ENCODE data around the gene PRPF19. TPM values are rescaled to one million over a fixed set of nuclear protein-coding genes. Genes with fewer than 3 reads are reported as not detected.

Gene PRPF19
- total and polyA plus RNA-seq, 2 of the 13 experiments (the other 11 are each of a cell fraction or from before 2014, with no cell fraction given) = 27.4 to 91.1 TPM

DNA sequence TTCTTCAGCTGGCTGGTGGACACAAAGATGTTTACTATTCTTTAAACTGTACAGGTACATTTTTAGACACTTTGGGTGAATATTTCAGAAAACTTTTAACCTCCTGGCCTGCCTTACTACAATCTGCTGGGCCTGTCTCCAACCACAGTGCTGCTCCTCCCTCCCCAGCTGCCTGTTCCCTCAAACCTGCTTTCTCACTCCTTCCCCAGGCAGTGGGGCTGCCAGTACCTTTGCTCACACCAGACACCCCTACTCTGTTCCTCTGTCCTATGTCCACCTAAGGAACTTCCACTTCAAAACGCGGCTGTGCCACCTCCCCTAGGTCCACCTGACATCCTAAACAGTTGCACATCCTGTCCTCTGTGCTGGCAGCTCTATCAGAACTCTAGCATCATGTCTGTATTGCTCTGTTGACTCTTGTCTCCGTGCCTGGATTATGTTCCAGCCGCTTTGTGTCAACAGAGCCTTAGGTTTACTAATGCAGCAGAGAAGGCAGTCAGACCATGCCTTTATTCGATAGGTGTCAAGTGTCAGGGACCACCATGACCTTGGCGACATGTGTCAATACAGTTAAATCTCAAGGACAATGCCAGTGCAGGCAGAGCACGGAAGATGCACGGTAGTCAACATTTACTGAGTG, 25.6 kb downstream of the PRPF19 start (continued):
- TF ChIP-seq RELA (CRISPR knock-in tag; IDR thresholded peaks at IDR 0.05) (peak; percentile 42; the same call in 1 of the 2 replicates), TSC22D2 (CRISPR knock-in tag; IDR thresholded peaks at IDR 0.05; ENCODE audit: borderline replicate concordance) (0 out of 2 replicates have a peak, but pooled peaks have one; percentile 39), KLF11 (CRISPR knock-in tag; IDR thresholded peaks at IDR 0.05) (peak; percentile 63; the same call in 1 of the 2 replicates), HHEX (CRISPR knock-in tag; IDR thresholded peaks at IDR 0.05) (peak; percentile 99), ZBTB38 (CRISPR knock-in tag; IDR thresholded peaks at IDR 0.05) (no peak), ZNF670 (CRISPR knock-in tag; IDR thresholded peaks at IDR 0.05; ENCODE audit: borderline replicate concordance) (peak; percentile 50; the same call in 1 of the 2 replicates), NFE2L2 (IDR thresholded peaks at IDR 0.05; ENCODE audit: low read length) (no peak), NR2F2 (IDR thresholded peaks at IDR 0.05; ENCODE audit: borderline replicate concordance, low read depth) (peak; percentile 99), ZNF3 (CRISPR knock-in tag; IDR thresholded peaks at IDR 0.05) (0 out of 2 replicates have a peak, but pooled peaks have one; percentile 47), POLR2AphosphoS2 (IDR thresholded peaks at IDR 0.05; ENCODE audit: low read depth, low read length) (no peak), PCBP1 (IDR thresholded peaks at IDR 0.05; ENCODE audit: borderline replicate concordance, low read depth, low read length) (no peak), SIN3B (IDR thresholded peaks at IDR 0.05; ENCODE audit: low read length) (no peak), ZNF160 (CRISPR knock-in tag; IDR thresholded peaks at IDR 0.05) (peak; percentile 75; the same call in 1 of the 2 replicates), KLF9 (CRISPR knock-in tag; IDR thresholded peaks at IDR 0.05; ENCODE audit: low read depth) (peak; percentile 57; the same call in 1 of the 2 replicates), ZNF333 (CRISPR knock-in tag; IDR thresholded peaks at IDR 0.05; ENCODE audit: borderline replicate concordance) (no peak), ZNF841 (CRISPR knock-in tag; IDR thresholded peaks at IDR 0.05; ENCODE audit: borderline replicate concordance) (no peak), ZMYM2 (CRISPR knock-in tag; IDR thresholded peaks at IDR 0.05) (peak; percentile 61; the same call in 1 of the 2 replicates), YEATS2 (CRISPR knock-in tag; IDR thresholded peaks at IDR 0.05; ENCODE audit: borderline replicate concordance) (peak; percentile 51; the same call in 1 of the 2 replicates), ZNF564 (CRISPR knock-in tag; IDR thresholded peaks at IDR 0.05) (no peak)
- TF ChIP-seq, protein P1, sequence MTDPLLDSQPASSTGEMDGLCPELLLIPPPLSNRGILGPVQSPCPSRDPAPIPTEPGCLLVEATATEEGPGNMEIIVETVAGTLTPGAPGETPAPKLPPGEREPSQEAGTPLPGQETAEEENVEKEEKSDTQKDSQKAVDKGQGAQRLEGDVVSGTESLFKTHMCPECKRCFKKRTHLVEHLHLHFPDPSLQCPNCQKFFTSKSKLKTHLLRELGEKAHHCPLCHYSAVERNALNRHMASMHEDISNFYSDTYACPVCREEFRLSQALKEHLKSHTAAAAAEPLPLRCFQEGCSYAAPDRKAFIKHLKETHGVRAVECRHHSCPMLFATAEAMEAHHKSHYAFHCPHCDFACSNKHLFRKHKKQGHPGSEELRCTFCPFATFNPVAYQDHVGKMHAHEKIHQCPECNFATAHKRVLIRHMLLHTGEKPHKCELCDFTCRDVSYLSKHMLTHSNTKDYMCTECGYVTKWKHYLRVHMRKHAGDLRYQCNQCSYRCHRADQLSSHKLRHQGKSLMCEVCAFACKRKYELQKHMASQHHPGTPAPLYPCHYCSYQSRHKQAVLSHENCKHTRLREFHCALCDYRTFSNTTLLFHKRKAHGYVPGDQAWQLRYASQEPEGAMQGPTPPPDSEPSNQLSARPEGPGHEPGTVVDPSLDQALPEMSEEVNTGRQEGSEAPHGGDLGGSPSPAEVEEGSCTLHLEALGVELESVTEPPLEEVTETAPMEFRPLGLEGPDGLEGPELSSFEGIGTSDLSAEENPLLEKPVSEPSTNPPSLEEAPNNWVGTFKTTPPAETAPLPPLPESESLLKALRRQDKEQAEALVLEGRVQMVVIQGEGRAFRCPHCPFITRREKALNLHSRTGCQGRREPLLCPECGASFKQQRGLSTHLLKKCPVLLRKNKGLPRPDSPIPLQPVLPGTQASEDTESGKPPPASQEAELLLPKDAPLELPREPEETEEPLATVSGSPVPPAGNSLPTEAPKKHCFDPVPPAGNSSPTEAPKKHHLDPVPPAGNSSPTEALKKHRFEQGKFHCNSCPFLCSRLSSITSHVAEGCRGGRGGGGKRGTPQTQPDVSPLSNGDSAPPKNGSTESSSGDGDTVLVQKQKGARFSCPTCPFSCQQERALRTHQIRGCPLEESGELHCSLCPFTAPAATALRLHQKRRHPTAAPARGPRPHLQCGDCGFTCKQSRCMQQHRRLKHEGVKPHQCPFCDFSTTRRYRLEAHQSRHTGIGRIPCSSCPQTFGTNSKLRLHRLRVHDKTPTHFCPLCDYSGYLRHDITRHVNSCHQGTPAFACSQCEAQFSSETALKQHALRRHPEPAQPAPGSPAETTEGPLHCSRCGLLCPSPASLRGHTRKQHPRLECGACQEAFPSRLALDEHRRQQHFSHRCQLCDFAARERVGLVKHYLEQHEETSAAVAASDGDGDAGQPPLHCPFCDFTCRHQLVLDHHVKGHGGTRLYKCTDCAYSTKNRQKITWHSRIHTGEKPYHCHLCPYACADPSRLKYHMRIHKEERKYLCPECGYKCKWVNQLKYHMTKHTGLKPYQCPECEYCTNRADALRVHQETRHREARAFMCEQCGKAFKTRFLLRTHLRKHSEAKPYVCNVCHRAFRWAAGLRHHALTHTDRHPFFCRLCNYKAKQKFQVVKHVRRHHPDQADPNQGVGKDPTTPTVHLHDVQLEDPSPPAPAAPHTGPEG (CRISPR knock-in tag; IDR thresholded peaks at IDR 0.05) = peak; percentile 73; the same call in 1 of the 2 replicates
- TF ChIP-seq, protein P2, sequence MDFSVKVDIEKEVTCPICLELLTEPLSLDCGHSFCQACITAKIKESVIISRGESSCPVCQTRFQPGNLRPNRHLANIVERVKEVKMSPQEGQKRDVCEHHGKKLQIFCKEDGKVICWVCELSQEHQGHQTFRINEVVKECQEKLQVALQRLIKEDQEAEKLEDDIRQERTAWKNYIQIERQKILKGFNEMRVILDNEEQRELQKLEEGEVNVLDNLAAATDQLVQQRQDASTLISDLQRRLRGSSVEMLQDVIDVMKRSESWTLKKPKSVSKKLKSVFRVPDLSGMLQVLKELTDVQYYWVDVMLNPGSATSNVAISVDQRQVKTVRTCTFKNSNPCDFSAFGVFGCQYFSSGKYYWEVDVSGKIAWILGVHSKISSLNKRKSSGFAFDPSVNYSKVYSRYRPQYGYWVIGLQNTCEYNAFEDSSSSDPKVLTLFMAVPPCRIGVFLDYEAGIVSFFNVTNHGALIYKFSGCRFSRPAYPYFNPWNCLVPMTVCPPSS (IDR thresholded peaks at IDR 0.05) = no peak
- TF ChIP-seq, protein P3, sequence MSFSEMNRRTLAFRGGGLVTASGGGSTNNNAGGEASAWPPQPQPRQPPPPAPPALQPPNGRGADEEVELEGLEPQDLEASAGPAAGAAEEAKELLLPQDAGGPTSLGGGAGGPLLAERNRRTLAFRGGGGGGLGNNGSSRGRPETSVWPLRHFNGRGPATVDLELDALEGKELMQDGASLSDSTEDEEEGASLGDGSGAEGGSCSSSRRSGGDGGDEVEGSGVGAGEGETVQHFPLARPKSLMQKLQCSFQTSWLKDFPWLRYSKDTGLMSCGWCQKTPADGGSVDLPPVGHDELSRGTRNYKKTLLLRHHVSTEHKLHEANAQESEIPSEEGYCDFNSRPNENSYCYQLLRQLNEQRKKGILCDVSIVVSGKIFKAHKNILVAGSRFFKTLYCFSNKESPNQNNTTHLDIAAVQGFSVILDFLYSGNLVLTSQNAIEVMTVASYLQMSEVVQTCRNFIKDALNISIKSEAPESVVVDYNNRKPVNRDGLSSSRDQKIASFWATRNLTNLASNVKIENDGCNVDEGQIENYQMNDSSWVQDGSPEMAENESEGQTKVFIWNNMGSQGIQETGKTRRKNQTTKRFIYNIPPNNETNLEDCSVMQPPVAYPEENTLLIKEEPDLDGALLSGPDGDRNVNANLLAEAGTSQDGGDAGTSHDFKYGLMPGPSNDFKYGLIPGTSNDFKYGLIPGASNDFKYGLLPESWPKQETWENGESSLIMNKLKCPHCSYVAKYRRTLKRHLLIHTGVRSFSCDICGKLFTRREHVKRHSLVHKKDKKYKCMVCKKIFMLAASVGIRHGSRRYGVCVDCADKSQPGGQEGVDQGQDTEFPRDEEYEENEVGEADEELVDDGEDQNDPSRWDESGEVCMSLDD (CRISPR knock-in tag; IDR thresholded peaks at IDR 0.05; ENCODE audit: borderline replicate concordance) = 0 out of 2 replicates have a peak, but pooled peaks have one; percentile 70

Data from HepG2 (cell line).